Hippocampal formation (tissue), 2 donors: Measurements from ENCODE around the gene PAK6.

Source experiments
- DNase-seq, 2 donors: peaks; one replicate each; lab custom pipeline; 2025; lab: John Stamatoyannopoulos, UW

Gene PAK6

GRCh38 chr15:40238532-40239403 lies at the start of gene PAK6:
TSS of gene PAK6 (plus strand) at chr15:40239063. CDS start at chr15:40264786, 25,723 bp downstream.
- DNase-seq = no peak

- no peak for DNase-seq
Observed at GRCh38 chr15:40190591-40190990, 48.3 kb upstream of the PAK6 start.

- no peak for DNase-seq
Observed at GRCh38 chr15:40192942-40193341, 45.9 kb upstream of the PAK6 start.

- DNase-seq = no peak
Observed at GRCh38 chr15:40197434-40197833, 41.4 kb upstream of the PAK6 start.

- no peak for DNase-seq
Observed at GRCh38 chr15:40198355-40199085, 40.3 kb upstream of the PAK6 start.

GRCh38 chr15:40204100-40204499 lies 34.8 kb upstream of the PAK6 start:
- no peak for DNase-seq

- DNase-seq = peak in 1 of 2 donors; percentile 73
Observed at GRCh38 chr15:40217166-40217824, 21.6 kb upstream of the PAK6 start.

GRCh38 chr15:40219801-40220200 lies 19.1 kb upstream of the PAK6 start:
- DNase-seq = no peak

GRCh38 chr15:40222131-40222530 lies 16.7 kb upstream of the PAK6 start:
- DNase-seq = no peak

GRCh38 chr15:40226736-40227135 lies 12.1 kb upstream of the PAK6 start:
- no peak for DNase-seq

GRCh38 chr15:40229316-40229715 lies 9.5 kb upstream of the PAK6 start:
- no peak for DNase-seq

GRCh38 chr15:40229956-40230355 lies 8.9 kb upstream of the PAK6 start:
- DNase-seq = no peak

- no peak for DNase-seq
Observed at GRCh38 chr15:40232625-40233070, 6.2 kb upstream of the PAK6 start.

GRCh38 chr15:40233727-40234577 lies 4.9 kb upstream of the PAK6 start:
- DNase-seq = no peak

GRCh38 chr15:40234783-40235182 lies 4.1 kb upstream of the PAK6 start:
- DNase-seq = no peak

- DNase-seq = no peak
Observed at GRCh38 chr15:40235201-40235885, 3.5 kb upstream of the PAK6 start.

- peak in 1 of 2 donors; percentile 28 for DNase-seq
Observed at GRCh38 chr15:40239404-40239692, 485 bp downstream of the PAK6 start.

GRCh38 chr15:40239693-40240618 lies 1.1 kb downstream of the PAK6 start:
- DNase-seq = no peak

GRCh38 chr15:40240619-40241221 lies 1.9 kb downstream of the PAK6 start:
- no peak for DNase-seq
